GM12891 (cell line): ENCODE data around the gene EHD1.

Experiments
- PAX5 ChIP-seq: IDR thresholded peaks from 2 replicates; pipeline ENCODE4 v1.6.1; 2011; ENCODE audit warnings: low read length, moderate library complexity, mild to moderate bottlenecking; ENCODE audit not compliant: insufficient read depth, severe bottlenecking
- POLR2A ChIP-seq: IDR thresholded peaks from 2 replicates; pipeline ENCODE4 v1.6.1; 2011; ENCODE audit warnings: low read depth, low read length, control low read depth
- POLR2AphosphoS5 ChIP-seq: IDR thresholded peaks from 2 replicates; pipeline ENCODE4 v1.6.1; 2011; ENCODE audit warnings: low read depth, low read length, control low read depth
- POU2F2 ChIP-seq: IDR thresholded peaks from 2 replicates; pipeline ENCODE4 v1.6.1; 2011; ENCODE audit warnings: low read depth, mild to moderate bottlenecking, control low read depth, low read length, moderate library complexity
- SPI1 ChIP-seq: IDR thresholded peaks from 2 replicates; pipeline ENCODE4 v1.6.1; 2011; ENCODE audit warnings: low read depth, low read length, control low read depth
- TAF1 ChIP-seq: IDR thresholded peaks from 2 replicates; pipeline ENCODE4 v1.6.1; 2011; ENCODE audit warnings: low read depth, low read length, control low read depth

DNA sequence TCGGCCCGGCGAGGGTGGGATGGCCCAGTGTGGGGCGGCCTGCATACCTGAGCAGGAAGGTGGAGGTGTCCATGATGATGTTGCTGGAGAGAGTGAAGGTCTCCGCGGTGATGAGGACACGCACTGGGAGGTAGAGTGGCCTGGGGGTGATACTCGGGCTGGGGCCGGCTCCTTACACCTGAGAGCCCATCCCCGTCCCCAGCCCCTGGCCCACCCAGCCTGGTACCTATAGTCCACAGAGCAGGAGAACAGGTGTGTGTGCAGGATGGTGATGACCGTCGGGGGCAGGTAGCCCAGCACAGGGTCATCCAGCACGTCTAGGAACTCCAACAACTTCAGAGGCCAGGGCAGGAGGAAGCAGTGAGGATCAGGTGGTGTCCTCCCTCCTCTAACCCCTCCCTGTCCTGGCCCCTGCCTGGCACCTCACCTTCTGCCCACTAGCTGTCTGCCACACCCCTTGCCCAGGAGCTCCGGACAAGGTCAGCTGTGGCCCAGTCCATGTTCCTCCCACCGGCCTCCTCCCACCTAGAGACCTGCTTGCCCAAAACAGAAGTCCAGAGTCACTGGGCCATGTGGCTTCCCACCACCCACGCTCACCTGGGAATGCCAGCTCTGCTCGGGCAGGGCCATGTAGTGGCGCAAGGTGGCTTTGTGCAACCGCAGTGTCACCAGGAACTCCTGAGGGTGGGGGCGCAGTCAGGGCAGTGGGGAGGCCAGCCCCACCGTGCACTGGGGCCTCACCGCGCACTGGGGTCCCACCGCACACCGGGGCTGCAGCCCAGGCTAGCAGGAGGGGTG, 27.3 kb upstream of the EHD1 start:
- TF ChIP-seq POLR2AphosphoS5 (no peak), POLR2A (no peak), TAF1 (no peak), PAX5 (no peak), SPI1 (no peak), POU2F2 (no peak)
